Measurements from ENCODE around the gene IL34.

IL34 gene

GRCh38 chr16:70656065-70656711 is 9.8 kb downstream of the IL34 start:
- in situ Hi-C loops (cut with HindIII; ENCODE audit: low sequenced_read_pairs) = loop anchor here (10.0 kb wide), 1 partner anchor 91 kb away; no protein-coding TSS in a partner anchor

- in situ Hi-C loops (cut with HindIII; ENCODE audit: low sequenced_read_pairs) = loop anchor here (10.0 kb wide), 1 partner anchor 92 kb away; no protein-coding TSS in a partner anchor
Measured at GRCh38 chr16:70656712-70657263, 10.4 kb downstream of the IL34 start.

GRCh38 chr16:70657956-70658355 is 11.6 kb downstream of the IL34 start:
- in situ Hi-C loops (cut with HindIII; ENCODE audit: low sequenced_read_pairs) = loop anchor here (10.0 kb wide), 1 partner anchor 93 kb away; no protein-coding TSS in a partner anchor

- in situ Hi-C loops (cut with HindIII; ENCODE audit: low sequenced_read_pairs) = loop anchor here (10.0 kb wide), 1 partner anchor 94 kb away; no protein-coding TSS in a partner anchor
Measured at GRCh38 chr16:70658921-70659320, 12.6 kb downstream of the IL34 start.

- in situ Hi-C loops (cut with HindIII; ENCODE audit: low sequenced_read_pairs) = loop anchor here (10.0 kb wide), 1 partner anchor 95 kb away; no protein-coding TSS in a partner anchor
Measured at GRCh38 chr16:70659546-70659945, 13.2 kb downstream of the IL34 start.

- in situ Hi-C loops (cut with HindIII; ENCODE audit: low sequenced_read_pairs) = loop anchor here (10.0 kb wide), 1 partner anchor 95 kb away; no protein-coding TSS in a partner anchor
Measured at GRCh38 chr16:70659953-70660671, 13.8 kb downstream of the IL34 start.

GRCh38 chr16:70660672-70661350 is 14.5 kb downstream of the IL34 start:
- in situ Hi-C loops (cut with HindIII; ENCODE audit: low sequenced_read_pairs) = no loop called here

- in situ Hi-C loops (cut with HindIII; ENCODE audit: low sequenced_read_pairs) = no loop called here
Measured at GRCh38 chr16:70661534-70661917, 15.2 kb downstream of the IL34 start.

GRCh38 chr16:70661918-70662641 is 15.7 kb downstream of the IL34 start:
- in situ Hi-C loops (cut with HindIII; ENCODE audit: low sequenced_read_pairs) = no loop called here

GRCh38 chr16:70662991-70663523 is 16.7 kb downstream of the IL34 start:
- in situ Hi-C loops (cut with HindIII; ENCODE audit: low sequenced_read_pairs) = no loop called here

- in situ Hi-C loops (cut with HindIII; ENCODE audit: low sequenced_read_pairs) = no loop called here
Measured at GRCh38 chr16:70663524-70664324, 17.4 kb downstream of the IL34 start.

GRCh38 chr16:70664325-70665112 is 18.2 kb downstream of the IL34 start:
- in situ Hi-C loops (cut with HindIII; ENCODE audit: low sequenced_read_pairs) = no loop called here

- in situ Hi-C loops (cut with HindIII; ENCODE audit: low sequenced_read_pairs) = no loop called here
Measured at GRCh38 chr16:70665113-70665694, 18.8 kb downstream of the IL34 start.

GRCh38 chr16:70665806-70666735 is 19.7 kb downstream of the IL34 start:
- in situ Hi-C loops (cut with HindIII; ENCODE audit: low sequenced_read_pairs) = no loop called here

- in situ Hi-C loops (cut with HindIII; ENCODE audit: low sequenced_read_pairs) = loop anchor here (10.0 kb wide), 1 partner anchor 95 kb away; no protein-coding TSS in a partner anchor
Measured at GRCh38 chr16:70670175-70670574, 23.8 kb downstream of the IL34 start.

GRCh38 chr16:70670938-70671337 is 24.6 kb downstream of the IL34 start:
- in situ Hi-C loops (cut with HindIII; ENCODE audit: low sequenced_read_pairs) = loop anchor here (10.0 kb wide), 1 partner anchor 94 kb away; no protein-coding TSS in a partner anchor
